SK-N-MC (cell line): ENCODE measurements around the gene ROBO2.
"Not testable (repeated sequence)": the region's sequence is repeated elsewhere in the genome, so short reads cannot be mapped to it uniquely, and the experiment has no call there.

ENCODE experiments used
- EZH2 ChIP-seq: fragments of 200-600 bp; sonication (generic); IDR thresholded peaks from one replicate; pipeline ENCODE4 v1.6.1; 2017; ENCODE audit warnings: antibody characterized with exemption
- POLR2AphosphoS5 ChIP-seq: IDR thresholded peaks from 2 replicates; pipeline ENCODE4 v1.6.1; 2012; ENCODE audit warnings: mild to moderate bottlenecking, low read depth, low read length, borderline replicate concordance

GRCh38 chr3:77410334-77410733 is 370.4 kb downstream of the ROBO2 start:
- TF ChIP-seq EZH2, POLR2AphosphoS5: not testable (repeated sequence)
